Fibroblast of villous mesenchyme (primary cell): ENCODE results near the gene KRT33A. TPM values are rescaled to one million over a fixed set of nuclear protein-coding genes. Genes with fewer than 3 reads are reported as not detected.
A peak's percentile ranks its signal among the peaks of the same experiment; 100 is the strongest.

ENCODE experiments used
- DNase-seq: peaks from one replicate; pipeline ENCODE4 v3.0.0-alpha.2; 2010; ENCODE audit warnings: low read depth
- H3K4me3 ChIP-seq: 2 replicates; pipeline ENCODE4 v1.5.1; 2011; ENCODE audit warnings: low read depth, mild to moderate bottlenecking, low read length
- CTCF ChIP-seq: IDR thresholded peaks from 2 replicates; pipeline ENCODE4 v1.5.1; 2012; ENCODE audit warnings: low read depth, mild to moderate bottlenecking, low read length; ENCODE audit not compliant: insufficient read depth
- total RNA-seq: library from RNA; depleted of rRNA; stranded (reverse); fragments of >200 nt; gene quantifications from 2 replicates; pipeline ENCODE4 v1.2.3, GENCODE V29; 2012

KRT33A gene
- total RNA-seq, 1 donor, result not detected

GRCh38 chr17:41329279-41329948 lies 21.2 kb downstream of the KRT33A start:
- peak; percentile 91 for TF ChIP-seq CTCF
- DNase-seq, result peak; percentile 51

GRCh38 chr17:41328207-41328606 lies 22.4 kb downstream of the KRT33A start:
- no peak for TF ChIP-seq CTCF
- no peak overlapping the region for H3K4me3 ChIP-seq

More at GRCh38 chr17:41329279-41329948, 21.2 kb downstream of the KRT33A start:
- H3K4me3 ChIP-seq, result no peak overlapping the region

GRCh38 chr17:41327411-41328120 lies 23.1 kb downstream of the KRT33A start:
- no peak for DNase-seq
- TF ChIP-seq CTCF, result no peak

More at GRCh38 chr17:41328207-41328606, 22.4 kb downstream of the KRT33A start:
- DNase-seq, result no peak

GRCh38 chr17:41326173-41327145 lies 24.2 kb downstream of the KRT33A start:
- no peak for DNase-seq
- no peak overlapping the region for H3K4me3 ChIP-seq
- no peak for TF ChIP-seq CTCF

More at GRCh38 chr17:41327411-41328120, 23.1 kb downstream of the KRT33A start:
- no peak overlapping the region for H3K4me3 ChIP-seq

- TF ChIP-seq CTCF, result no peak
- no peak overlapping the region for H3K4me3 ChIP-seq
- DNase-seq, result no peak
These were observed 25.0 kb downstream of the KRT33A start for GRCh38 chr17:41325611-41326010.

- TF ChIP-seq CTCF, result no peak
- no peak for DNase-seq
- H3K4me3 ChIP-seq, result no peak overlapping the region
These were observed 25.5 kb downstream of the KRT33A start for GRCh38 chr17:41325126-41325525.
